Uterus (tissue), 4 donors: ENCODE data around the gene EXOC6. TPM values are rescaled to one million over a fixed set of nuclear protein-coding genes. Genes with fewer than 3 reads are reported as not detected.

Source experiments
- DNase-seq, 2 donors: peaks; one replicate each; pipeline ENCODE4 v3.0.0-alpha.2; 2019 to 2020
- H3K27ac ChIP-seq, 2 donors: fragments of 200-600 bp; sonication (generic); 1 replicate in 1 of 2; 2 replicates in 1 of 2; pipeline ENCODE4 v1.5.1; 2016 to 2018
- H3K27me3 ChIP-seq, 2 donors: fragments of 200-600 bp; sonication (generic); one replicate each; pipeline ENCODE4 v1.5.1; 2018 to 2019; ENCODE audit warnings: control low read depth in 1 of 2
- H3K36me3 ChIP-seq, 2 donors: fragments of 200-600 bp; sonication (generic); one replicate each; pipeline ENCODE4 v1.5.1; 2019; ENCODE audit warnings: control low read depth in 1 of 2
- H3K4me1 ChIP-seq, 2 donors: fragments of 200-600 bp; sonication (generic); one replicate each; pipeline ENCODE4 v1.5.1; 2018 to 2019; ENCODE audit warnings: control low read depth in 1 of 2
- H3K4me3 ChIP-seq, 2 donors: fragments of 200-600 bp; sonication (generic); 1 replicate in 1 of 2; 2 replicates in 1 of 2; pipeline ENCODE4 v1.5.1; 2018 to 2019; ENCODE audit warnings: mild to moderate bottlenecking in 1 of 2
- H3K9me3 ChIP-seq, 2 donors: fragments of 200-600 bp; sonication (generic); one replicate each; pipeline ENCODE4 v1.5.1; 2019; ENCODE audit warnings: control low read depth in 1 of 2
- POLR2A ChIP-seq, 2 donors: fragments of 450-650 bp; IDR thresholded peaks; one replicate each; pipeline ENCODE4 v1.6.1; 2016; ENCODE audit warnings: antibody characterized with exemption in 2 of 2, mild to moderate bottlenecking in 1 of 2, moderate library complexity in 1 of 2
- intact Hi-C: fragments of 100-400 bp; cut with DNase I; formaldehyde crosslinking; loops from one replicate; pipeline ENCODE4 v1.15.1; 2023; ENCODE audit warnings: low total_unique reads
- total RNA-seq, 4 donors: library from RNA; depleted of rRNA in 3 of 4; stranded (reverse); fragments of >200 nt in 3 of 4; gene quantifications; one replicate each; pipeline versions ENCODE4 v1.1.0 to v1.2.4, GENCODE V29; 2014 to 2023
- TF ChIP-seq, protein P1 (sequence below), 4 experiments: fragments of 200-600 bp in 2 of 4; fragments of 450-650 bp in 2 of 4; sonication (generic) in 2 of 4; IDR thresholded peaks; one replicate each; pipeline ENCODE4 v1.5.1; 2016 to 2019; ENCODE audit warnings: antibody characterized with exemption in 4 of 4, mild to moderate bottlenecking in 2 of 4, moderate library complexity in 1 of 4
- donor health status: DM: yes; HTN: yes; CAD: no.

EXOC6 gene
- total RNA-seq, 4 donors from 2014 or later, result 4.9 to 35.4 (median 20.2) TPM

DNA sequence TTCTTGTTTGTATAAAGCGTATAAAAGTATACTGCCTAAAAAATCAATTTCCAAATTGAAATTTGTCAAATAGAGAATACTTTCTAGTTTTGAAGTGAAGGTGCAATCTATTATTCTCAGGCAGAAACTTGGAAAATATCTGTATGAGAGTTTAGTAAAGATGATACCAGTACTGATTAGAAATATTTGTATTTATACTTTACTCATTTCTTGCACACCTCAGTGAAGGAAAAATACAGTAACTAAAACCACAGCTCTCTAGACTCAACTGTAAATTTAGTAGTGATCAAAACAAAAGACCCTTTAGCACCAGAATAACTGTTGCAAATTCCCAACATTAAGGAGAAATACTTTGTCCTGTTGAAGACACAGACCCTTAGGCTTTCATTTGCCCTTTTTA is 140.9 kb downstream of the EXOC6 start:
- H3K27me3 ChIP-seq, result no peaks in the 10 kb centered on the region
- H3K4me3 ChIP-seq, result no peak overlapping the region
- H3K27ac ChIP-seq, result no peak overlapping the region
- intact Hi-C loops, result no loop called here
- TF ChIP-seq, protein P1, sequence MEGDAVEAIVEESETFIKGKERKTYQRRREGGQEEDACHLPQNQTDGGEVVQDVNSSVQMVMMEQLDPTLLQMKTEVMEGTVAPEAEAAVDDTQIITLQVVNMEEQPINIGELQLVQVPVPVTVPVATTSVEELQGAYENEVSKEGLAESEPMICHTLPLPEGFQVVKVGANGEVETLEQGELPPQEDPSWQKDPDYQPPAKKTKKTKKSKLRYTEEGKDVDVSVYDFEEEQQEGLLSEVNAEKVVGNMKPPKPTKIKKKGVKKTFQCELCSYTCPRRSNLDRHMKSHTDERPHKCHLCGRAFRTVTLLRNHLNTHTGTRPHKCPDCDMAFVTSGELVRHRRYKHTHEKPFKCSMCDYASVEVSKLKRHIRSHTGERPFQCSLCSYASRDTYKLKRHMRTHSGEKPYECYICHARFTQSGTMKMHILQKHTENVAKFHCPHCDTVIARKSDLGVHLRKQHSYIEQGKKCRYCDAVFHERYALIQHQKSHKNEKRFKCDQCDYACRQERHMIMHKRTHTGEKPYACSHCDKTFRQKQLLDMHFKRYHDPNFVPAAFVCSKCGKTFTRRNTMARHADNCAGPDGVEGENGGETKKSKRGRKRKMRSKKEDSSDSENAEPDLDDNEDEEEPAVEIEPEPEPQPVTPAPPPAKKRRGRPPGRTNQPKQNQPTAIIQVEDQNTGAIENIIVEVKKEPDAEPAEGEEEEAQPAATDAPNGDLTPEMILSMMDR (IDR thresholded peaks at IDR 0.05), result no peak
- no peak for TF ChIP-seq POLR2A (IDR thresholded peaks at IDR 0.05)
- H3K9me3 ChIP-seq, result no peaks in the 10 kb centered on the region
- no peaks in the 10 kb centered on the region for H3K4me1 ChIP-seq
- no peak for DNase-seq
- H3K36me3 ChIP-seq, result no peaks in the 10 kb centered on the region

DNA sequence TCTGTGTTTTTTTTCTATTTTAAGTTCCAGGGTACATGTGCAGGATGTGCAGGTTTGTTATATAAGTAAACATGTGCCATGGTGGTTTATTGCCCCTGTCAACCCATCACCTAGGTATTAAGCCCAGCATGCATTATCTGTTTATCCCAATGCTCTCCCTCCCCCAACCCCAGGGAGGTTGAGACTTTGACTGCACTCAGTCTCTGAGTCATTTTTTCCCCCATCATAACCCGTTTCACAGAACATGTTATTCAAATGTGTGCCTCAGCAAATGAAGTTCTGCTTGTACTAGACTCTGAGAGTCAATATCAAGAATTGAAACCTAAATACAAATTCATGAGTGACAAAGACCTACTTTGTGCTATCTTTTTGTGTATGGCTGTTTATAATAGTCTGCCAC is 142.3 kb downstream of the EXOC6 start:
- intact Hi-C loops, result no loop called here
- Histone ChIP-seq H3K36me3 (no peaks in the 10 kb centered on the region), H3K4me1 (no peaks in the 10 kb centered on the region), H3K27ac (no peak overlapping the region), H3K9me3 (no peaks in the 10 kb centered on the region), H3K27me3 (no peaks in the 10 kb centered on the region), H3K4me3 (no peak overlapping the region)
- no peak for TF ChIP-seq POLR2A (IDR thresholded peaks at IDR 0.05)
- no peak for DNase-seq

DNA sequence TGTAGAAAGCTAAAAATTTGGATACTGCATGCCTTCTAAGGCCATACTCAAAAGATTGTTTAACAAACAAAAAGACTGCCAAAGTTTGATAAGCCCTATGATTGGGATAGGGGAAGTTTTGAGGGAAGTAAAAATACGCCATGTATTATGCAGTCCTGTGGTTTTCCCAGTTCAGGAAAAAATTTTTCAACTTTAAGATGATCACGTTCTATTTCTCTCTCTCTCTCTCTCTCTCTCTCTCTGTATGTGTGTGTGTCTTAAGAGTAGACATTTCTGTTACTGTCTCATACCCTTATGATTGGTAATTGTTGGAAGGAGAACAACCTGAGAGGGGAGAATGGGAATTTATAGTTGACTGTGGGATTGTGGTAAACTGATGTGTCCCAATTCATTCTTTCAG is 143.2 kb downstream of the EXOC6 start:
- DNase-seq, result no peak
- no peaks in the 10 kb centered on the region for H3K36me3 ChIP-seq
- H3K27ac ChIP-seq, result no peak overlapping the region
- no peaks in the 10 kb centered on the region for H3K9me3 ChIP-seq
- H3K4me3 ChIP-seq, result no peak overlapping the region
- H3K4me1 ChIP-seq, result no peaks in the 10 kb centered on the region
- H3K27me3 ChIP-seq, result no peaks in the 10 kb centered on the region
- TF ChIP-seq, protein P1 (IDR thresholded peaks at IDR 0.05), result no peak
- no peak for TF ChIP-seq POLR2A (IDR thresholded peaks at IDR 0.05)
- intact Hi-C loops, result no loop called here

DNA sequence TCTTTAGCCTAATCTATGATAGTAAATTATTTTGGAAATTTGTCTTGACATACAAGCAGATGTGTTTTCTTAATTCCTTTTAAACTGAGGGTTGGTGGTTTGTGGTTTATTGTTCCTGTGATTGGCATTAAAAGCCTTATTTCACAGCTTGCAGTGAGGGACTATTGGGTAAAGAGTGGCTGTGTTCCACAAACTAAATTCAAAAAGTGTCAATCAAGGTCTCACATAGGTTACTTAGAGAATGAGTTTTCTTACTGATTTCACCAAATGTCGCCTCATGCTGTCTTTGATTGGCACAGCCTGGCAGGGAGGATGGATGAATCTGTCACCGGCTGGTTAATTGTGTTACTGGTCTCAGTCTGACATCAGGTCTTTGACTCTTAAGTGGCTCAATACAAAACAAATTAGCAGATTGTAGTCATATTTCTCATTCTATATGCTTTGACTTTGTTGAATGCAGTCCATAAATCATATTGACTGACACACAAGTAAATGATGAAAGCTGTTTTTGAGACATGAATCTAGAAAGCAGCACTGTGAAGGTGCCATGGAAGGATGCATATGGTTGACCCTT is 145.5 kb downstream of the EXOC6 start:
- H3K27me3 ChIP-seq, result no peaks in the 10 kb centered on the region
- H3K4me1 ChIP-seq, result no peaks in the 10 kb centered on the region
- DNase-seq, result no peak
- H3K27ac ChIP-seq, result no peak overlapping the region
- no peaks in the 10 kb centered on the region for H3K36me3 ChIP-seq
- H3K9me3 ChIP-seq, result no peaks in the 10 kb centered on the region
- intact Hi-C loops, result no loop called here
- no peak overlapping the region for H3K4me3 ChIP-seq
- TF ChIP-seq, protein P1 (IDR thresholded peaks at IDR 0.05), result no peak
- no peak for TF ChIP-seq POLR2A (IDR thresholded peaks at IDR 0.05)

DNA sequence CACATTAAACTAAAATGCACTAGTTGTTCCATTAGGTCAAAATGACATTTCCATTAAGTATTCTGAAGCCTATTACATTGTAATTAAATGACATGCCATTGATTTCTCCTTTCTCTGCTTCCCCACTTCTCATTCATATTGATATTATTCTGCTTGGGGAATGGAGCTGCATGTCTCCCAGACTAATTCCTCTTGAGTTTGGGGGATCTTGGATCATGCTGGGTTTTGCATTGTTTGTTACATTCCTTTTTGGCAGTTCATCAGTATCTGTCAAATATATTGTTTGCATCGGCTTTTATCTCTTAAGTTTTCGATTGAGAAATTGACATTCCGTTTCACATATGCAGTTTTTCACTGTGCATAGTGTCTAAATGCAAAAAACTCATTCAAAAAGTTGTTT is 147.2 kb downstream of the EXOC6 start:
- intact Hi-C loops, result no loop called here
- H3K4me3 ChIP-seq, result no peak overlapping the region
- no peaks in the 10 kb centered on the region for H3K36me3 ChIP-seq
- H3K27me3 ChIP-seq, result no peaks in the 10 kb centered on the region
- H3K27ac ChIP-seq, result no peak overlapping the region
- H3K4me1 ChIP-seq, result no peaks in the 10 kb centered on the region
- no peaks in the 10 kb centered on the region for H3K9me3 ChIP-seq
- TF ChIP-seq POLR2A (IDR thresholded peaks at IDR 0.05), result no peak
- TF ChIP-seq, protein P1 (IDR thresholded peaks at IDR 0.05), result no peak
- DNase-seq, result no peak

DNA sequence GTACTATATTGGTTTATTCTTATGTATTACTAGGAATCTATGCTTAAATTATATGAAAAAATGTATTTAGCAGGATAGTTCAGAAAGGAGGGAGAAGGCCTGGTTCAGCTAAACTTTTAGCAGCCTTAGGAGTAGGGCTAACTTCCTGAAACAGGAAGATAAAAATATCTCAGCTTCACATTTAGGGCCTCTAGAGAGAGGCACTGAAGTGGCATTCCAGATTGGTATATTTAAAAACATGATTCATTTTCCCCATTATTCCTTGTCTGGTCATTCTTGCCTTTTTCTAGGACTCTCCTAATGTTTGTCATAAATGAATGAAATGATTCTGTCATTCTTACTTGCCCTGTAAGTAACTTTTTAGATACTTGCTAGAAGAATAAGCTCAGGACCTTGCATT is 149.3 kb downstream of the EXOC6 start:
- H3K27ac ChIP-seq, result no peak overlapping the region
- no peak for DNase-seq
- intact Hi-C loops, result no loop called here
- TF ChIP-seq, protein P1 (IDR thresholded peaks at IDR 0.05), result no peak
- no peak for TF ChIP-seq POLR2A (IDR thresholded peaks at IDR 0.05)
- H3K4me3 ChIP-seq, result no peak overlapping the region
- no peaks in the 10 kb centered on the region for H3K4me1 ChIP-seq
- no peaks in the 10 kb centered on the region for H3K27me3 ChIP-seq
- H3K9me3 ChIP-seq, result no peaks in the 10 kb centered on the region
- no peaks in the 10 kb centered on the region for H3K36me3 ChIP-seq
